WTC11 (cell line): ENCODE results near the gene HOXB1. TPM values are rescaled to one million over a fixed set of nuclear protein-coding genes. Genes with fewer than 3 reads are reported as not detected.

Source experiments
- ATAC-seq: fragments of 200-7000 bp; cut with Tn5 transposase; 2 replicates; pipeline ENCODE4 v1.10.0; 2021; ENCODE audit warnings: mild to moderate bottlenecking, moderate library complexity
- CTCF ChIA-PET: fragments of 300-600 bp; sonication (Branson Sonifier 250); formaldehyde crosslinking; loops from one replicate; lab custom pipeline; 2021; ENCODE audit warnings: antibody characterized with exemption; lab: Charles Lee
- POLR2A ChIA-PET: fragments of 350-600 bp; sonication (Branson Sonifier 250); formaldehyde crosslinking; loops from one replicate; lab custom pipeline; 2021; ENCODE audit warnings: antibody characterized with exemption; lab: Charles Lee
- DNase-seq: peaks from one replicate; pipeline ENCODE4 v3.0.0; 2021; ENCODE audit warnings: low spot score
- H3K27ac Mint-ChIP-seq: 2 replicates; pipeline ENCODE4 v1.8.0; 2021; ENCODE audit warnings: mixed read lengths
- H3K27me3 Mint-ChIP-seq: 2 replicates; pipeline ENCODE4 v1.8.0; 2021; ENCODE audit warnings: low read depth, mild to moderate bottlenecking, moderate library complexity, mixed read lengths
- H3K36me3 Mint-ChIP-seq: 2 replicates; pipeline ENCODE4 v1.8.0; 2021; ENCODE audit warnings: mixed read lengths
- H3K4me1 Mint-ChIP-seq: 2 replicates; pipeline ENCODE4 v1.8.0; 2022; ENCODE audit warnings: mixed read lengths
- H3K4me3 Mint-ChIP-seq: 2 replicates; pipeline ENCODE4 v1.8.0; 2021; ENCODE audit warnings: mild to moderate bottlenecking, moderate library complexity, mixed read lengths
- H3K9me3 Mint-ChIP-seq: 2 replicates; pipeline ENCODE4 v1.8.0; 2021; ENCODE audit warnings: mixed read lengths
- ATF1 ChIP-seq: sonication (generic); formaldehyde crosslinking; IDR thresholded peaks from 2 replicates; pipeline ENCODE4 v1.8.1; 2023; ENCODE audit warnings: mild to moderate bottlenecking, moderate library complexity, missing genetic modification reagents
- E2F4 ChIP-seq: sonication (generic); formaldehyde crosslinking; IDR thresholded peaks from 2 replicates; pipeline ENCODE4 v1.8.1; 2022; ENCODE audit warnings: low read depth, mild to moderate bottlenecking, moderate library complexity, missing genetic modification reagents, borderline replicate concordance
- ESRRA ChIP-seq: sonication (generic); formaldehyde crosslinking; IDR thresholded peaks from 2 replicates; pipeline ENCODE4 v1.8.1; 2022; ENCODE audit warnings: mild to moderate bottlenecking, missing genetic modification reagents, borderline replicate concordance
- FOXJ3 ChIP-seq: sonication (generic); formaldehyde crosslinking; IDR thresholded peaks from 2 replicates; pipeline ENCODE4 v1.9.0; 2021; ENCODE audit warnings: missing genetic modification reagents, mild to moderate bottlenecking, borderline replicate concordance
- FOXK1 ChIP-seq: sonication (generic); formaldehyde crosslinking; IDR thresholded peaks from 2 replicates; pipeline ENCODE4 v1.8.0; 2022; ENCODE audit warnings: mild to moderate bottlenecking, moderate library complexity, missing genetic modification reagents
- GRHL2 ChIP-seq: fragments of 250-450 bp; sonication (Bioruptor Pico); IDR thresholded peaks from 2 replicates; pipeline ENCODE4 v1.8.0; 2022; ENCODE audit warnings: mild to moderate bottlenecking, moderate library complexity; ENCODE audit not compliant: insufficient replicate concordance, severe bottlenecking
- GTF2I ChIP-seq: fragments of 250-450 bp; sonication (Bioruptor Pico); conservative IDR thresholded peaks from 2 replicates; pipeline ENCODE4 v1.4.0; 2021; ENCODE audit warnings: mild to moderate bottlenecking
- MYBL2 ChIP-seq: sonication (generic); formaldehyde crosslinking; IDR thresholded peaks from 2 replicates; pipeline ENCODE4 v1.8.1; 2023; ENCODE audit warnings: mild to moderate bottlenecking, moderate library complexity, missing genetic modification reagents
- NFE2L1 ChIP-seq: sonication (generic); formaldehyde crosslinking; IDR thresholded peaks from 2 replicates; pipeline ENCODE4 v1.8.1; 2023; ENCODE audit warnings: missing genetic modification reagents
- NFYB ChIP-seq: sonication (generic); formaldehyde crosslinking; conservative IDR thresholded peaks from 2 replicates; pipeline ENCODE4 v1.8.0; 2022; ENCODE audit warnings: low read depth, missing genetic modification reagents
- PREB ChIP-seq: sonication (generic); formaldehyde crosslinking; IDR thresholded peaks from 2 replicates; pipeline ENCODE4 v1.8.1; 2022; ENCODE audit warnings: mild to moderate bottlenecking, missing genetic modification reagents, moderate library complexity, borderline replicate concordance
- TCF7 ChIP-seq: sonication (generic); formaldehyde crosslinking; IDR thresholded peaks from 2 replicates; pipeline ENCODE4 v1.8.0; 2022; ENCODE audit warnings: mild to moderate bottlenecking, low read depth, missing genetic modification reagents, moderate library complexity
- ZNF138 ChIP-seq: sonication (generic); formaldehyde crosslinking; conservative IDR thresholded peaks from 2 replicates; pipeline ENCODE4 v1.8.1; 2022; ENCODE audit warnings: mild to moderate bottlenecking, moderate library complexity, missing genetic modification reagents
- ZNF219 ChIP-seq: sonication (generic); formaldehyde crosslinking; IDR thresholded peaks from 2 replicates; pipeline ENCODE4 v1.8.0; 2023; ENCODE audit warnings: missing genetic modification reagents, mild to moderate bottlenecking, borderline replicate concordance
- ZNF232 ChIP-seq: sonication (generic); formaldehyde crosslinking; IDR thresholded peaks from 2 replicates; pipeline ENCODE4 v1.8.0; 2022; ENCODE audit warnings: mild to moderate bottlenecking, missing genetic modification reagents
- ZNF423 ChIP-seq: fragments of 250-450 bp; sonication (Bioruptor Pico); IDR thresholded peaks from 2 replicates; pipeline ENCODE4 v2.1.2; 2022; ENCODE audit warnings: mild to moderate bottlenecking, moderate library complexity
- ZNF425 ChIP-seq: fragments of 250-450 bp; sonication (Bioruptor Pico); conservative IDR thresholded peaks from 2 replicates; pipeline ENCODE4 v1.9.0; 2021; ENCODE audit warnings: mild to moderate bottlenecking
- ZNF532 ChIP-seq: fragments of 250-450 bp; sonication (Bioruptor Pico); IDR thresholded peaks from 2 replicates; pipeline ENCODE4 v1.9.0; 2021; ENCODE audit warnings: mild to moderate bottlenecking, borderline replicate concordance
- ZNF671 ChIP-seq: fragments of 250-450 bp; sonication (Bioruptor Pico); IDR thresholded peaks from 2 replicates; pipeline ENCODE4 v1.8.0; 2021; ENCODE audit warnings: mild to moderate bottlenecking
- total RNA-seq: library from RNA; stranded (reverse); gene quantifications from 3 replicates; pipeline ENCODE4 v1.2.3, GENCODE V29; 2021
- TF ChIP-seq, protein P1 (sequence below): sonication (generic); formaldehyde crosslinking; IDR thresholded peaks from 2 replicates; pipeline ENCODE4 v1.8.0; 2022; ENCODE audit warnings: mild to moderate bottlenecking, missing genetic modification reagents
- TF ChIP-seq, protein P2 (sequence below): sonication (generic); formaldehyde crosslinking; IDR thresholded peaks from 2 replicates; pipeline ENCODE4 v1.8.1; 2023; ENCODE audit warnings: mild to moderate bottlenecking, missing genetic modification reagents, moderate library complexity
- TF ChIP-seq, protein P3 (sequence below): fragments of 200-600 bp; IDR thresholded peaks from 2 replicates; pipeline ENCODE4 v1.8.0; 2022; ENCODE audit warnings: antibody characterized with exemption

HOXB1 gene
- total RNA-seq, 1 experiment from 2014 or later: 0.63 TPM

GRCh38 chr17:48566717-48567116, 35.9 kb upstream of the HOXB1 start:
- Mint-ChIP-seq H3K9me3 (no peaks in the 10 kb centered on the region), H3K4me1 (peaks cover 34% of the 10 kb centered on the region), H3K4me3 (no peak overlapping the region), H3K27me3 (peaks cover 24% of the 10 kb centered on the region; the same call in 1 of the 2 replicates), H3K27ac (no peak overlapping the region), H3K36me3 (no peaks in the 10 kb centered on the region)
- CTCF ChIA-PET: interaction anchor here (0.8 to 1.0 kb wide), 3 partner anchors 21 to 105 kb away, joined by 3 to 8 read pairs (median 3); no protein-coding TSS in a partner anchor
- POLR2A ChIA-PET: no interaction called here
- ATAC-seq: no peak
- no peak for DNase-seq
- TF ChIP-seq ZNF423 (CRISPR knock-in tag) (no peak), ZNF671 (CRISPR knock-in tag) (no peak), PREB (CRISPR knock-in tag) (no peak), TCF7 (CRISPR knock-in tag) (no peak), NFYB (CRISPR knock-in tag) (no peak), GTF2I (no peak), ZNF138 (CRISPR knock-in tag) (no peak), MYBL2 (CRISPR knock-in tag) (no peak), ZNF532 (CRISPR knock-in tag) (no peak)
- TF ChIP-seq, protein P1, sequence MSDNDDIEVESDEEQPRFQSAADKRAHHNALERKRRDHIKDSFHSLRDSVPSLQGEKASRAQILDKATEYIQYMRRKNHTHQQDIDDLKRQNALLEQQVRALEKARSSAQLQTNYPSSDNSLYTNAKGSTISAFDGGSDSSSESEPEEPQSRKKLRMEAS (CRISPR knock-in tag): no peak

- no peak for DNase-seq
- Mint-ChIP-seq H3K27ac (no peak overlapping the region), H3K36me3 (no peaks in the 10 kb centered on the region), H3K4me1 (peaks cover 32% of the 10 kb centered on the region), H3K27me3 (peaks cover 30% of the 10 kb centered on the region; the same call in 1 of the 2 replicates), H3K9me3 (no peaks in the 10 kb centered on the region), H3K4me3 (no peak overlapping the region)
- ChIA-PET CTCF (interaction anchor here (0.8 kb wide), 1 partner anchor 22 kb away, joined by 3 read pairs; no protein-coding TSS in a partner anchor), POLR2A (no interaction called here)
- no peak for ATAC-seq
- TF ChIP-seq ZNF425 (CRISPR knock-in tag) (no peak), ATF1 (CRISPR knock-in tag) (no peak), FOXK1 (CRISPR knock-in tag) (no peak), ZNF219 (CRISPR knock-in tag) (no peak), E2F4 (no peak), FOXJ3 (no peak), NFE2L1 (no peak), ZNF232 (CRISPR knock-in tag) (no peak), TCF7 (CRISPR knock-in tag) (no peak), GRHL2 (CRISPR knock-in tag) (no peak), ESRRA (CRISPR knock-in tag) (no peak), ZNF138 (CRISPR knock-in tag) (no peak), ZNF671 (CRISPR knock-in tag) (no peak)
- TF ChIP-seq, protein P2, sequence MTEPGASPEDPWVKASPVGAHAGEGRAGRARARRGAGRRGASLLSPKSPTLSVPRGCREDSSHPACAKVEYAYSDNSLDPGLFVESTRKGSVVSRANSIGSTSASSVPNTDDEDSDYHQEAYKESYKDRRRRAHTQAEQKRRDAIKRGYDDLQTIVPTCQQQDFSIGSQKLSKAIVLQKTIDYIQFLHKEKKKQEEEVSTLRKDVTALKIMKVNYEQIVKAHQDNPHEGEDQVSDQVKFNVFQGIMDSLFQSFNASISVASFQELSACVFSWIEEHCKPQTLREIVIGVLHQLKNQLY (CRISPR knock-in tag): no peak
- TF ChIP-seq, protein P3, sequence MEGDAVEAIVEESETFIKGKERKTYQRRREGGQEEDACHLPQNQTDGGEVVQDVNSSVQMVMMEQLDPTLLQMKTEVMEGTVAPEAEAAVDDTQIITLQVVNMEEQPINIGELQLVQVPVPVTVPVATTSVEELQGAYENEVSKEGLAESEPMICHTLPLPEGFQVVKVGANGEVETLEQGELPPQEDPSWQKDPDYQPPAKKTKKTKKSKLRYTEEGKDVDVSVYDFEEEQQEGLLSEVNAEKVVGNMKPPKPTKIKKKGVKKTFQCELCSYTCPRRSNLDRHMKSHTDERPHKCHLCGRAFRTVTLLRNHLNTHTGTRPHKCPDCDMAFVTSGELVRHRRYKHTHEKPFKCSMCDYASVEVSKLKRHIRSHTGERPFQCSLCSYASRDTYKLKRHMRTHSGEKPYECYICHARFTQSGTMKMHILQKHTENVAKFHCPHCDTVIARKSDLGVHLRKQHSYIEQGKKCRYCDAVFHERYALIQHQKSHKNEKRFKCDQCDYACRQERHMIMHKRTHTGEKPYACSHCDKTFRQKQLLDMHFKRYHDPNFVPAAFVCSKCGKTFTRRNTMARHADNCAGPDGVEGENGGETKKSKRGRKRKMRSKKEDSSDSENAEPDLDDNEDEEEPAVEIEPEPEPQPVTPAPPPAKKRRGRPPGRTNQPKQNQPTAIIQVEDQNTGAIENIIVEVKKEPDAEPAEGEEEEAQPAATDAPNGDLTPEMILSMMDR: no peak
These were observed 35.3 kb upstream of the HOXB1 start for GRCh38 chr17:48565925-48566710.
